Activated CD8-positive, alpha-beta memory T cell treated with anti-CD3 and anti-CD28 coated beads, Interleukin-2, amount 50 U/mL, for 1 hour (primary cell): ENCODE results near the gene REV1.
"Not testable (repeated sequence)": the region's sequence is repeated elsewhere in the genome, so short reads cannot be mapped to it uniquely, and the experiment has no call there.

Experiments
- DNase-seq: peaks from one replicate; pipeline ENCODE4 v3.0.0-alpha.2; 2020; ENCODE audit errors: extremely low read depth

The REV1 gene

GRCh38 chr2:99489761-99490622 is at the start of gene REV1:
Gene REV1, minus strand, starts transcription at chr2:99490017. Its CDS starts 25,042 bp downstream, at chr2:99464975.
- peak; percentile 85 for DNase-seq

- no peak for DNase-seq
Observed at GRCh38 chr2:99537910-99538485, 48.2 kb upstream of the REV1 start.

GRCh38 chr2:99524056-99524455 is 34.2 kb upstream of the REV1 start:
- no peak for DNase-seq

GRCh38 chr2:99522157-99522556 is 32.3 kb upstream of the REV1 start:
- DNase-seq: no peak

- no peak for DNase-seq
Observed at GRCh38 chr2:99520813-99521212, 31.0 kb upstream of the REV1 start.

- no peak for DNase-seq
Observed at GRCh38 chr2:99520195-99520594, 30.4 kb upstream of the REV1 start.

- DNase-seq: no peak
Observed at GRCh38 chr2:99514357-99514756, 24.5 kb upstream of the REV1 start.

GRCh38 chr2:99512181-99512591 is 22.4 kb upstream of the REV1 start:
- DNase-seq: no peak

GRCh38 chr2:99509387-99509786 is 19.6 kb upstream of the REV1 start:
- no peak for DNase-seq

- no peak for DNase-seq
Observed at GRCh38 chr2:99507937-99508818, 18.4 kb upstream of the REV1 start.

- DNase-seq: no peak
Observed at GRCh38 chr2:99504844-99505584, 15.2 kb upstream of the REV1 start.

- DNase-seq: not testable (repeated sequence)
Observed at GRCh38 chr2:99503662-99504416, 14.0 kb upstream of the REV1 start.

GRCh38 chr2:99496021-99496420 is 6.2 kb upstream of the REV1 start:
- DNase-seq: no peak

GRCh38 chr2:99495115-99495860 is 5.5 kb upstream of the REV1 start:
- no peak for DNase-seq

- no peak for DNase-seq
Observed at GRCh38 chr2:99492721-99493120, 2.9 kb upstream of the REV1 start.

- no peak for DNase-seq
Observed at GRCh38 chr2:99490623-99491461, 1.0 kb upstream of the REV1 start.

GRCh38 chr2:99489063-99489760 is 605 bp downstream of the REV1 start:
- no peak for DNase-seq

- DNase-seq: no peak
Observed at GRCh38 chr2:99488539-99489062, 1.2 kb downstream of the REV1 start.
